ENCODE measurements around the gene PTCH1. TPM values are rescaled to one million over a fixed set of nuclear protein-coding genes. Genes with fewer than 3 reads are reported as not detected.

Gene PTCH1
- total RNA-seq, 1 donor from 2014 or later: 14.2 TPM

- H3K4me3 ChIP-seq: no peak overlapping the region
- intact Hi-C loops (cut with DNase I): loop anchor here (10.0 kb wide), 1 partner anchor 697 kb away; no protein-coding TSS in a partner anchor
- no peak overlapping the region for H3K27ac ChIP-seq
Measured at GRCh38 chr9:95517559-95518425, 1.0 kb upstream of the PTCH1 start.

GRCh38 chr9:95516221-95516733 lies 494 bp downstream of the PTCH1 start:
- H3K36me3 ChIP-seq: no peaks in the 10 kb centered on the region
- H3K4me3 ChIP-seq: peak overlapping the region; percentile 54 to 59
- no peaks in the 10 kb centered on the region for H3K27me3 ChIP-seq
- intact Hi-C loops (cut with DNase I): loop anchor here (10.0 kb wide), 1 partner anchor 699 kb away; no protein-coding TSS in a partner anchor
- H3K9me3 ChIP-seq: no peaks in the 10 kb centered on the region
- DNase-seq (ENCODE audit: extremely low spot score in 2 of 2): no peak
- H3K4me1 ChIP-seq: peaks cover 17% of the 10 kb centered on the region
- no peak for TF ChIP-seq CTCF (IDR thresholded peaks at IDR 0.05)
- no peak for TF ChIP-seq POLR2AphosphoS5 (IDR thresholded peaks at IDR 0.05; ENCODE audit: insufficient read depth in 1 of 2, low read depth in 1 of 2)
- TF ChIP-seq POLR2A (IDR thresholded peaks at IDR 0.05): no peak
- peak overlapping the region; percentile 81 for H3K27ac ChIP-seq

More at GRCh38 chr9:95517559-95518425, 1.0 kb upstream of the PTCH1 start:
- Histone ChIP-seq H3K36me3 (no peaks in the 10 kb centered on the region), H3K27me3 (no peaks in the 10 kb centered on the region), H3K4me1 (peaks cover 9% of the 10 kb centered on the region), H3K9me3 (no peaks in the 10 kb centered on the region)
- no peak for TF ChIP-seq POLR2A (IDR thresholded peaks at IDR 0.05)
- no peak for TF ChIP-seq POLR2AphosphoS5 (IDR thresholded peaks at IDR 0.05; ENCODE audit: insufficient read depth in 1 of 2, low read depth in 1 of 2)
- no peak for TF ChIP-seq CTCF (IDR thresholded peaks at IDR 0.05)
- no peak for DNase-seq (ENCODE audit: extremely low spot score in 2 of 2)

- intact Hi-C loops (cut with DNase I): loop anchor here (10.0 kb wide), 1 partner anchor 699 kb away; no protein-coding TSS in a partner anchor
- Histone ChIP-seq H3K27ac (no peak overlapping the region), H3K4me1 (peaks cover 17% of the 10 kb centered on the region)
Measured at GRCh38 chr9:95515272-95516113, 1.3 kb downstream of the PTCH1 start.

GRCh38 chr9:95514342-95514741 lies 2.4 kb downstream of the PTCH1 start:
- Histone ChIP-seq H3K27ac (no peak overlapping the region), H3K9me3 (no peaks in the 10 kb centered on the region), H3K4me3 (no peak overlapping the region), H3K27me3 (no peaks in the 10 kb centered on the region), H3K4me1 (peaks cover 17% of the 10 kb centered on the region), H3K36me3 (no peaks in the 10 kb centered on the region)
- intact Hi-C loops (cut with DNase I): loop anchor here (10.0 kb wide), 1 partner anchor 700 kb away; no protein-coding TSS in a partner anchor
- no peak for TF ChIP-seq POLR2AphosphoS5 (IDR thresholded peaks at IDR 0.05; ENCODE audit: insufficient read depth in 1 of 2, low read depth in 1 of 2)
- no peak for DNase-seq (ENCODE audit: extremely low spot score in 2 of 2)

More at GRCh38 chr9:95515272-95516113, 1.3 kb downstream of the PTCH1 start:
- Histone ChIP-seq H3K4me3 (peak overlapping the region; percentile 54 to 59), H3K27me3 (no peaks in the 10 kb centered on the region), H3K36me3 (no peaks in the 10 kb centered on the region), H3K9me3 (no peaks in the 10 kb centered on the region)
- no peak for DNase-seq (ENCODE audit: extremely low spot score in 2 of 2)
- TF ChIP-seq POLR2AphosphoS5 (IDR thresholded peaks at IDR 0.05; ENCODE audit: insufficient read depth in 1 of 2, low read depth in 1 of 2): no peak
- no peak for TF ChIP-seq CTCF (IDR thresholded peaks at IDR 0.05)

GRCh38 chr9:95513711-95514110 lies 3.1 kb downstream of the PTCH1 start:
- no peak overlapping the region for H3K4me3 ChIP-seq
- H3K27ac ChIP-seq: no peak overlapping the region
- DNase-seq (ENCODE audit: extremely low spot score in 2 of 2): no peak
- no peaks in the 10 kb centered on the region for H3K27me3 ChIP-seq
- TF ChIP-seq POLR2A (IDR thresholded peaks at IDR 0.05) (no peak), CTCF (IDR thresholded peaks at IDR 0.05) (no peak), POLR2AphosphoS5 (IDR thresholded peaks at IDR 0.05; ENCODE audit: insufficient read depth in 1 of 2, low read depth in 1 of 2) (no peak)
- H3K4me1 ChIP-seq: peaks cover 17% of the 10 kb centered on the region
- intact Hi-C loops (cut with DNase I): loop anchor here (10.0 kb wide), 1 partner anchor 701 kb away; no protein-coding TSS in a partner anchor
- no peaks in the 10 kb centered on the region for H3K36me3 ChIP-seq
- H3K9me3 ChIP-seq: no peaks in the 10 kb centered on the region
